ENCODE data around the gene HHAT.

HHAT gene

GRCh38 chr1:210475321-210475720 lies 146.6 kb downstream of the HHAT start:
- TF ChIP-seq CTCF (IDR thresholded peaks at IDR 0.05; ENCODE audit: insufficient read depth, low read length, poor library complexity, severe bottlenecking), result no peak
- no peak overlapping the region for H3K4me3 ChIP-seq (replicated peaks; ENCODE audit: low read depth, low read length)
- H3K27me3 ChIP-seq (replicated peaks; ENCODE audit: control insufficient read depth, insufficient read depth, low read length), result no peaks in the 10 kb centered on the region
- no peaks in the 10 kb centered on the region for H3K36me3 ChIP-seq (ENCODE audit: control insufficient read depth, insufficient read depth, low read length)
- no peak for DNase-seq (ENCODE audit: extremely low read depth, insufficient read length)

GRCh38 chr1:210475806-210476205 lies 147.1 kb downstream of the HHAT start:
- Histone ChIP-seq H3K4me3 (replicated peaks; ENCODE audit: low read depth, low read length) (no peak overlapping the region), H3K36me3 (ENCODE audit: control insufficient read depth, insufficient read depth, low read length) (no peaks in the 10 kb centered on the region), H3K27me3 (replicated peaks; ENCODE audit: control insufficient read depth, insufficient read depth, low read length) (no peaks in the 10 kb centered on the region)
- no peak for TF ChIP-seq CTCF (IDR thresholded peaks at IDR 0.05; ENCODE audit: insufficient read depth, low read length, poor library complexity, severe bottlenecking)
- no peak for DNase-seq (ENCODE audit: extremely low read depth, insufficient read length)

GRCh38 chr1:210476730-210477129 lies 148.0 kb downstream of the HHAT start:
- no peak for DNase-seq (ENCODE audit: extremely low read depth, insufficient read length)
- Histone ChIP-seq H3K27me3 (replicated peaks; ENCODE audit: control insufficient read depth, insufficient read depth, low read length) (no peaks in the 10 kb centered on the region), H3K36me3 (ENCODE audit: control insufficient read depth, insufficient read depth, low read length) (no peaks in the 10 kb centered on the region), H3K4me3 (replicated peaks; ENCODE audit: low read depth, low read length) (no peak overlapping the region)
- no peak for TF ChIP-seq CTCF (IDR thresholded peaks at IDR 0.05; ENCODE audit: insufficient read depth, low read length, poor library complexity, severe bottlenecking)

- no peaks in the 10 kb centered on the region for H3K36me3 ChIP-seq (ENCODE audit: control insufficient read depth, insufficient read depth, low read length)
- H3K27me3 ChIP-seq (replicated peaks; ENCODE audit: control insufficient read depth, insufficient read depth, low read length), result no peaks in the 10 kb centered on the region
- H3K4me3 ChIP-seq (replicated peaks; ENCODE audit: low read depth, low read length), result no peak overlapping the region
- no peak for TF ChIP-seq CTCF (IDR thresholded peaks at IDR 0.05; ENCODE audit: insufficient read depth, low read length, poor library complexity, severe bottlenecking)
- DNase-seq (ENCODE audit: extremely low read depth, insufficient read length), result no peak
Observed at GRCh38 chr1:210477328-210477924, 148.7 kb downstream of the HHAT start.

- Histone ChIP-seq H3K27me3 (replicated peaks; ENCODE audit: control insufficient read depth, insufficient read depth, low read length) (no peaks in the 10 kb centered on the region), H3K36me3 (ENCODE audit: control insufficient read depth, insufficient read depth, low read length) (no peaks in the 10 kb centered on the region), H3K4me3 (replicated peaks; ENCODE audit: low read depth, low read length) (no peak overlapping the region)
- no peak for DNase-seq (ENCODE audit: extremely low read depth, insufficient read length)
- no peak for TF ChIP-seq CTCF (IDR thresholded peaks at IDR 0.05; ENCODE audit: insufficient read depth, low read length, poor library complexity, severe bottlenecking)
Observed at GRCh38 chr1:210478820-210479219, 150.1 kb downstream of the HHAT start.

- no peaks in the 10 kb centered on the region for H3K36me3 ChIP-seq (ENCODE audit: control insufficient read depth, insufficient read depth, low read length)
- no peak for TF ChIP-seq CTCF (IDR thresholded peaks at IDR 0.05; ENCODE audit: insufficient read depth, low read length, poor library complexity, severe bottlenecking)
- DNase-seq (ENCODE audit: extremely low read depth, insufficient read length), result no peak
- no peak overlapping the region for H3K4me3 ChIP-seq (replicated peaks; ENCODE audit: low read depth, low read length)
- no peaks in the 10 kb centered on the region for H3K27me3 ChIP-seq (replicated peaks; ENCODE audit: control insufficient read depth, insufficient read depth, low read length)
Observed at GRCh38 chr1:210482491-210482890, 153.8 kb downstream of the HHAT start.
